ENCODE data around the gene AVEN. TPM values are rescaled to one million over a fixed set of nuclear protein-coding genes. Genes with fewer than 3 reads are reported as not detected.
"Not testable (repeated sequence)": the region's sequence is repeated elsewhere in the genome, so short reads cannot be mapped to it uniquely, and the experiment has no call there.

The AVEN gene
- total RNA-seq, 1 donor from 2014 or later, result 24.4 TPM

GRCh38 chr15:34011481-34011880, 27.5 kb downstream of the AVEN start:
- TF ChIP-seq CTCF (IDR thresholded peaks at IDR 0.05; ENCODE audit: insufficient read depth, low read length, poor library complexity, severe bottlenecking), result no peak
- Histone ChIP-seq H3K4me3 (ENCODE audit: low read depth, low read length) (no peak overlapping the region), H3K36me3 (ENCODE audit: control insufficient read depth, insufficient read depth, low read length) (no peaks in the 10 kb centered on the region), H3K27me3 (ENCODE audit: control insufficient read depth, insufficient read depth, low read length) (no peaks in the 10 kb centered on the region)
- no peak for DNase-seq (ENCODE audit: low read depth)

GRCh38 chr15:34010921-34011320, 28.1 kb downstream of the AVEN start:
- DNase-seq (ENCODE audit: low read depth), result no peak
- no peaks in the 10 kb centered on the region for H3K36me3 ChIP-seq (ENCODE audit: control insufficient read depth, insufficient read depth, low read length)
- H3K4me3 ChIP-seq (ENCODE audit: low read depth, low read length), result no peak overlapping the region
- no peaks in the 10 kb centered on the region for H3K27me3 ChIP-seq (ENCODE audit: control insufficient read depth, insufficient read depth, low read length)
- no peak for TF ChIP-seq CTCF (IDR thresholded peaks at IDR 0.05; ENCODE audit: insufficient read depth, low read length, poor library complexity, severe bottlenecking)

GRCh38 chr15:34009656-34010055, 29.3 kb downstream of the AVEN start:
- no peaks in the 10 kb centered on the region for H3K36me3 ChIP-seq (ENCODE audit: control insufficient read depth, insufficient read depth, low read length)
- no peaks in the 10 kb centered on the region for H3K27me3 ChIP-seq (ENCODE audit: control insufficient read depth, insufficient read depth, low read length)
- H3K4me3 ChIP-seq (ENCODE audit: low read depth, low read length), result no peak overlapping the region
- TF ChIP-seq CTCF (IDR thresholded peaks at IDR 0.05; ENCODE audit: insufficient read depth, low read length, poor library complexity, severe bottlenecking), result no peak
- no peak for DNase-seq (ENCODE audit: low read depth)

- no peaks in the 10 kb centered on the region for H3K36me3 ChIP-seq (ENCODE audit: control insufficient read depth, insufficient read depth, low read length)
- H3K27me3 ChIP-seq (ENCODE audit: control insufficient read depth, insufficient read depth, low read length), result no peaks in the 10 kb centered on the region
- H3K4me3 ChIP-seq (ENCODE audit: low read depth, low read length), result no peak overlapping the region
- no peak for DNase-seq (ENCODE audit: low read depth)
- no peak for TF ChIP-seq CTCF (IDR thresholded peaks at IDR 0.05; ENCODE audit: insufficient read depth, low read length, poor library complexity, severe bottlenecking)
Measured at GRCh38 chr15:34006381-34006780, 32.6 kb downstream of the AVEN start.

- Histone ChIP-seq H3K4me3 (ENCODE audit: low read depth, low read length) (no peak overlapping the region), H3K36me3 (ENCODE audit: control insufficient read depth, insufficient read depth, low read length) (no peaks in the 10 kb centered on the region), H3K27me3 (ENCODE audit: control insufficient read depth, insufficient read depth, low read length) (no peaks in the 10 kb centered on the region)
- no peak for DNase-seq (ENCODE audit: low read depth)
- TF ChIP-seq CTCF (IDR thresholded peaks at IDR 0.05; ENCODE audit: insufficient read depth, low read length, poor library complexity, severe bottlenecking), result no peak
Measured at GRCh38 chr15:34001536-34001935, 37.5 kb downstream of the AVEN start.

- H3K4me3 ChIP-seq (ENCODE audit: low read depth, low read length); DNase-seq (ENCODE audit: low read depth); H3K36me3 ChIP-seq (ENCODE audit: control insufficient read depth, insufficient read depth, low read length): not testable (repeated sequence)
Measured at GRCh38 chr15:33995666-33996065, 43.3 kb downstream of the AVEN start.

More at GRCh38 chr15:33995666-33996065, 43.3 kb downstream of the AVEN start:
- not testable (repeated sequence) for H3K27me3 ChIP-seq (ENCODE audit: control insufficient read depth, insufficient read depth, low read length)

Measured in kidney epithelial cell (primary cell).